Lung (tissue), 12 donors: ENCODE data around the gene PKMYT1. TPM values are rescaled to one million over a fixed set of nuclear protein-coding genes. Genes with fewer than 3 reads are reported as not detected.

ENCODE experiments used
- ATAC-seq: fragments of 200-7000 bp; cut with Tn5 transposase; one replicate; pipeline ENCODE4 v1.9.1; 2020; ENCODE audit warnings: moderate number of reproducible peaks; ENCODE audit not compliant: insufficient read depth, low FRiP score
- DNase-seq, 3 donors: peaks; one replicate each; pipeline ENCODE4 v3.0.0-alpha.2; 2013 to 2017
- H3K27ac ChIP-seq, 2 donors: one replicate each; pipeline ENCODE4 v1.5.1; 2013; ENCODE audit warnings: mild to moderate bottlenecking in 2 of 2, moderate library complexity in 2 of 2, control low read depth in 1 of 2, inconsistent platforms in 1 of 2, low read depth in 1 of 2, low read length in 1 of 2
- H3K27me3 ChIP-seq, 3 donors: one replicate each; pipeline ENCODE4 v1.5.1; 2013; ENCODE audit warnings: low read length in 2 of 3; ENCODE audit not compliant: control insufficient read depth in 3 of 3, insufficient read depth in 3 of 3
- H3K36me3 ChIP-seq, 4 donors: one replicate each; pipeline ENCODE4 v1.5.1; 2013; ENCODE audit warnings: low read length in 4 of 4, mild to moderate bottlenecking in 1 of 4, moderate library complexity in 1 of 4; ENCODE audit not compliant: control insufficient read depth in 4 of 4, insufficient read depth in 4 of 4
- H3K4me1 ChIP-seq, 5 donors: one replicate each; pipeline ENCODE4 v1.5.1; 2013; ENCODE audit warnings: low read length in 5 of 5, mild to moderate bottlenecking in 2 of 5, moderate library complexity in 1 of 5; ENCODE audit not compliant: control insufficient read depth in 5 of 5, insufficient read depth in 5 of 5
- H3K4me3 ChIP-seq: one replicate; pipeline ENCODE4 v1.5.1; 2013; ENCODE audit warnings: mild to moderate bottlenecking, control low read depth, moderate library complexity
- H3K9ac ChIP-seq, 2 donors: one replicate each; pipeline ENCODE4 v1.5.1; 2013; ENCODE audit warnings: low read length in 2 of 2, control low read depth in 1 of 2; ENCODE audit not compliant: insufficient read depth in 1 of 2
- H3K9me3 ChIP-seq, 4 donors: one replicate each; pipeline ENCODE4 v1.5.1; 2013; ENCODE audit warnings: low read length in 3 of 4, mild to moderate bottlenecking in 1 of 4, moderate library complexity in 1 of 4; ENCODE audit not compliant: control insufficient read depth in 4 of 4, insufficient read depth in 3 of 4
- WGBS, 2 donors: extraction: QIAGEN DNeasy Blood & Tissue Kit; methylation state at CpG; one replicate each; pipeline ENCODE4 v1.1.7; 2013; 5-methylcytosine and 5-hydroxymethylcytosine counted together
- polyA plus RNA-seq, 2 donors: library from polyadenylated mRNA; stranded (reverse); fragments of 200-250 nt; gene quantifications; one replicate each; pipeline ENCODE4 v1.2.1, GENCODE V29; 2013
- total RNA-seq, 2 donors: library from RNA; depleted of rRNA in 1 of 2; stranded (reverse); fragments of >200 nt in 1 of 2; gene quantifications; one replicate each; pipeline ENCODE4 v1.2.1, GENCODE V29; 2014 to 2021
- TF ChIP-seq, protein P1 (sequence below): IDR thresholded peaks from 2 replicates; pipeline ENCODE4 v1.5.1; 2012; ENCODE audit warnings: mild to moderate bottlenecking; ENCODE audit errors: control extremely low read depth, extremely low read depth
- donor health status: control.
- donor health status: control.
- donor health status: Bipolar disorder and iron deficiency.
- donor health status: healthy.
- donor health status: DM: yes; HTN: yes; CAD: no.

The PKMYT1 gene
- total and polyA plus RNA-seq, 4 donors = 2.9 to 9.4 (median 5.2) TPM

- H3K36me3 ChIP-seq = no peaks in the 10 kb centered on the region
- H3K9me3 ChIP-seq = no peaks in the 10 kb centered on the region
- no peak overlapping the region for H3K9ac ChIP-seq
- H3K4me1 ChIP-seq = peaks cover 0 to 25% (median 6%) of the 10 kb centered on the region in 5 donors
- ATAC-seq (no peak), DNase-seq (no peak)
- H3K4me3 ChIP-seq = no peak overlapping the region
- peaks cover 7 to 40% (median 27%) of the 10 kb centered on the region in 3 donors for H3K27me3 ChIP-seq
- 22 to 35% methylated on average over 28 of the region's 28 CpGs for WGBS, 2 donors
- TF ChIP-seq, protein P1, sequence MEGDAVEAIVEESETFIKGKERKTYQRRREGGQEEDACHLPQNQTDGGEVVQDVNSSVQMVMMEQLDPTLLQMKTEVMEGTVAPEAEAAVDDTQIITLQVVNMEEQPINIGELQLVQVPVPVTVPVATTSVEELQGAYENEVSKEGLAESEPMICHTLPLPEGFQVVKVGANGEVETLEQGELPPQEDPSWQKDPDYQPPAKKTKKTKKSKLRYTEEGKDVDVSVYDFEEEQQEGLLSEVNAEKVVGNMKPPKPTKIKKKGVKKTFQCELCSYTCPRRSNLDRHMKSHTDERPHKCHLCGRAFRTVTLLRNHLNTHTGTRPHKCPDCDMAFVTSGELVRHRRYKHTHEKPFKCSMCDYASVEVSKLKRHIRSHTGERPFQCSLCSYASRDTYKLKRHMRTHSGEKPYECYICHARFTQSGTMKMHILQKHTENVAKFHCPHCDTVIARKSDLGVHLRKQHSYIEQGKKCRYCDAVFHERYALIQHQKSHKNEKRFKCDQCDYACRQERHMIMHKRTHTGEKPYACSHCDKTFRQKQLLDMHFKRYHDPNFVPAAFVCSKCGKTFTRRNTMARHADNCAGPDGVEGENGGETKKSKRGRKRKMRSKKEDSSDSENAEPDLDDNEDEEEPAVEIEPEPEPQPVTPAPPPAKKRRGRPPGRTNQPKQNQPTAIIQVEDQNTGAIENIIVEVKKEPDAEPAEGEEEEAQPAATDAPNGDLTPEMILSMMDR = no peak
- no peak overlapping the region for H3K27ac ChIP-seq
These were observed 17.7 kb downstream of the PKMYT1 start for GRCh38 chr16:2962334-2963073.

DNA sequence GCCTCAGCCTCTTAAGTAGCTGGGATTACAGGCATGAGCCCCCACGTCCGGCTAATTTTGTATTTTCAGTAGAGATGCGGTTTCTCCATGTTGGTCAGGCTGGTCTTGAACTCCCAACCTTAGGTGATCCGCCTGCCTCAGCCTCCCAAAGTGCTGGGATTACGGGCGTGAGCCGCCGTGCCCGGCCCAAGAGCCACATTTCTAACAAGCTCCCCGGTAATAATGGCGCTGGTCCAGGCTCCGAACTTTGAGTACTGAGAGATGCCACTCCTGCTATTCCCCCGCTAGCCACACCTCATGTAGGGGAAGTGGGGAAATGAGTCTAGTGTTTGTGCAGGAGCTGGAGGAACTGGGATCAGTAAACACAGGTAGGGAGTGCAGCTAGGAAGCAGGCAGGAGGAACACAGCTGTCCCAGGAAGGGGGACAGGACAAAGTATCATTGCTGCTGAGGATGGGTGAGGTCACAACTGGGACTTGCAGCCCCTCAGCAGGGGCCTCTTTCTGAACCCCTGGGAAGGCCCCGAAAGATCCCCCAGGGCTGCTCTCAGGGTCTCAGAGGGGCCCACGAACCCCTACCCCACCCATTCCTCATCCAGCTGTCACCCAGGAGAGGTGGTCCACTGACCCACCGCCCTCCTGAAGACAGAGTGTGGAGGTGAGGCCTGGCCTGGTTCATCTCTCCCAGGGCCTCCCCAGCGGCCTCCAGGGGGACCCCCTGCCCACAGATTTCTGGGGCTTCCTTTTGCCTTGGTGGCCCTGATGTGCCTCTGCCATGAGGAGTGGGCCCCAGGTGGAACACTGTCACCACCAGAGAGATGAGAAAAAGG lies 19.8 kb downstream of the PKMYT1 start:
- Histone ChIP-seq H3K9ac (no peak overlapping the region), H3K4me3 (no peak overlapping the region), H3K36me3 (no peaks in the 10 kb centered on the region), H3K27me3 (peaks cover 3 to 30% (median 18%) of the 10 kb centered on the region in 3 donors), H3K27ac (no peak overlapping the region), H3K4me1 (peaks cover 0 to 17% (median 6%) of the 10 kb centered on the region in 5 donors), H3K9me3 (no peaks in the 10 kb centered on the region)
- TF ChIP-seq, protein P1 = no peak
- ATAC-seq (no peak), DNase-seq (no peak)
- 64 to 72% methylated on average over 17 of the region's 17 CpGs for WGBS, 2 donors

GRCh38 chr16:2959206-2959605 lies 21.0 kb downstream of the PKMYT1 start:
- TF ChIP-seq, protein P1 = no peak
- no peaks in the 10 kb centered on the region for H3K9me3 ChIP-seq
- no peaks in the 10 kb centered on the region for H3K36me3 ChIP-seq
- H3K27ac ChIP-seq = no peak overlapping the region
- WGBS, 2 donors = 42 to 69% methylated on average over 10 of the region's 10 CpGs
- peaks cover 3 to 24% (median 13%) of the 10 kb centered on the region in 3 donors for H3K27me3 ChIP-seq
- no peak overlapping the region for H3K4me3 ChIP-seq
- no peak overlapping the region for H3K9ac ChIP-seq
- H3K4me1 ChIP-seq = peaks cover 0 to 10% (median 6%) of the 10 kb centered on the region in 5 donors
- ATAC-seq (no peak), DNase-seq (no peak)
